MM.1S (cell line): ENCODE measurements around the gene ADGRV1.

Experiments used
- DNase-seq: peaks from one replicate; pipeline ENCODE4 v3.0.0-alpha.2; 2015
- H2AFZ ChIP-seq: fragments of 300-600 bp; sonication (generic); 2 replicates; pipeline ENCODE4 v1.6.0; 2016; ENCODE audit warnings: antibody characterized with exemption, low read length
- H3F3A ChIP-seq: fragments of 300-600 bp; sonication (generic); 2 replicates; pipeline ENCODE4 v1.6.1; 2016; ENCODE audit warnings: mild to moderate bottlenecking, antibody characterized with exemption, low read length, moderate library complexity, mixed read lengths; ENCODE audit not compliant: insufficient read depth
- H3K27ac ChIP-seq: fragments of 300-600 bp; sonication (generic); 2 replicates; pipeline ENCODE4 v1.5.1; 2016; ENCODE audit warnings: mild to moderate bottlenecking, low read length
- H3K27me3 ChIP-seq: fragments of 300-600 bp; sonication (generic); replicated peaks from 2 replicates; pipeline ENCODE4 v1.6.0; 2016; ENCODE audit warnings: low read length; ENCODE audit not compliant: insufficient read depth
- H3K36me3 ChIP-seq: fragments of 300-600 bp; sonication (generic); replicated peaks from 2 replicates; pipeline ENCODE4 v1.6.1; 2016; ENCODE audit warnings: mild to moderate bottlenecking, low read length, mixed read lengths; ENCODE audit not compliant: insufficient read depth
- H3K4me1 ChIP-seq: fragments of 300-600 bp; sonication (generic); 2 replicates; pipeline ENCODE4 v1.6.1; 2016; ENCODE audit warnings: low read length, mixed read lengths
- H3K4me2 ChIP-seq: fragments of 300-600 bp; sonication (generic); 2 replicates; pipeline ENCODE4 v1.6.0; 2016; ENCODE audit warnings: low read depth, low read length
- H3K4me3 ChIP-seq: fragments of 300-600 bp; sonication (generic); 2 replicates; pipeline ENCODE4 v1.5.1; 2016; ENCODE audit warnings: low read length, mixed read lengths
- H3K79me2 ChIP-seq: fragments of 300-600 bp; sonication (generic); 2 replicates; pipeline ENCODE4 v1.6.1; 2016; ENCODE audit warnings: mixed run types, low read length, mixed read lengths
- H3K9ac ChIP-seq: fragments of 300-600 bp; sonication (generic); 2 replicates; pipeline ENCODE4 v1.6.1; 2016; ENCODE audit warnings: low read length, mixed read lengths
- H3K9me2 ChIP-seq: fragments of 300-600 bp; sonication (generic); replicated peaks from 2 replicates; pipeline ENCODE4 v1.6.1; 2016; ENCODE audit warnings: mild to moderate bottlenecking, low read length, mixed read lengths; ENCODE audit not compliant: insufficient read depth
- H3K9me3 ChIP-seq: fragments of 300-600 bp; sonication (generic); replicated peaks from 2 replicates; pipeline ENCODE4 v1.6.1; 2016; ENCODE audit warnings: mild to moderate bottlenecking, low read length, mixed read lengths; ENCODE audit not compliant: insufficient read depth
- H4K20me1 ChIP-seq: fragments of 300-600 bp; sonication (generic); 2 replicates; pipeline ENCODE4 v1.6.1; 2016; ENCODE audit warnings: mild to moderate bottlenecking, low read length, moderate library complexity, mixed read lengths; ENCODE audit not compliant: insufficient read depth
- EZH2 ChIP-seq: fragments of 300-600 bp; sonication (generic); optimal IDR thresholded peaks from 2 replicates; pipeline ENCODE3; 2017; ENCODE audit warnings: low read depth, mild to moderate bottlenecking, antibody characterized with exemption, low read length, mixed read lengths
- EZH2phosphoT487 ChIP-seq: fragments of 300-600 bp; sonication (generic); IDR thresholded peaks from 2 replicates; pipeline ENCODE4 v1.6.1; 2018; ENCODE audit warnings: antibody characterized with exemption, low read length
- TF ChIP-seq, protein P1 (sequence below): fragments of 300-600 bp; sonication (generic); IDR thresholded peaks from 2 replicates; pipeline ENCODE4 v1.5.1; 2016; ENCODE audit warnings: antibody characterized with exemption, low read length, mixed read lengths

Gene ADGRV1

DNA sequence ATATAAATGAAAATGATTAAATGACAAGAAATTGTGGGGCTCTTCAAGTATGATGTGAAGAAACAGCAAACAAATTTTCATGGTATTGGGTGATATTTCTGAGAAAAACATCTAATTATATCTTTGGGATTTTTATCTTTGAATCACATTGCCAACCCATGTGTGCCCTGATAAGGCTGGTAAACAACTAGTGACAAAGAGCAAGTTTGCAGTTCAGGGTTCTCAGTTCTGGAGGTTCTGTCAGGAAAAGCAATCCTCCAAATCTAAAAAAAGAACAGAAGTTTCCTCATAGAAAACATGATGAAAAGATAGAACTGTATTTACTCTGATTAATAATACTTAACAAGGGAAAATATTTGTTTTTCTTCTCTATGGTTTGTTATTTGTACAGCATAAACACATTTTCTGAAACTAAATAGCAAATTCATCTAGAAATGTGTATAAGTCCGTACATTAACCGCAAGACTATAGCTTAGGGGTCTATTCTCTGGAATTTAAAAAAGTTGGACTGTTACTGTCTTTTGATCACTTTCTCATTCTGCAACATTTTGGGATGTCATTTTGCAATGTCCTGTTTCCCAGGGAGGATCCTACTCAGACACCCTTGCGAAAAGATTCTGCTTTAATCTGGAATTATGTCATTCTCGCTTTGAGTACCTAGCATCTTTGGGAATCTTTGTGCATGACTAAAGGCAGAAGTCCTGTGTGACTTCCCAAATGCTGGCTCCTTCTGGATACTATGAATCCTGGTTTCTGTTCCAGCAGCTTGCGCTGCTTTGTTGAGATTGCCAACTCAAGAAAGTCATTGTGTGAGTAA, 308.5 kb downstream of the ADGRV1 start:
- no peaks in the 10 kb centered on the region for H3K9me3 ChIP-seq
- DNase-seq = no peak
- TF ChIP-seq, protein P1, sequence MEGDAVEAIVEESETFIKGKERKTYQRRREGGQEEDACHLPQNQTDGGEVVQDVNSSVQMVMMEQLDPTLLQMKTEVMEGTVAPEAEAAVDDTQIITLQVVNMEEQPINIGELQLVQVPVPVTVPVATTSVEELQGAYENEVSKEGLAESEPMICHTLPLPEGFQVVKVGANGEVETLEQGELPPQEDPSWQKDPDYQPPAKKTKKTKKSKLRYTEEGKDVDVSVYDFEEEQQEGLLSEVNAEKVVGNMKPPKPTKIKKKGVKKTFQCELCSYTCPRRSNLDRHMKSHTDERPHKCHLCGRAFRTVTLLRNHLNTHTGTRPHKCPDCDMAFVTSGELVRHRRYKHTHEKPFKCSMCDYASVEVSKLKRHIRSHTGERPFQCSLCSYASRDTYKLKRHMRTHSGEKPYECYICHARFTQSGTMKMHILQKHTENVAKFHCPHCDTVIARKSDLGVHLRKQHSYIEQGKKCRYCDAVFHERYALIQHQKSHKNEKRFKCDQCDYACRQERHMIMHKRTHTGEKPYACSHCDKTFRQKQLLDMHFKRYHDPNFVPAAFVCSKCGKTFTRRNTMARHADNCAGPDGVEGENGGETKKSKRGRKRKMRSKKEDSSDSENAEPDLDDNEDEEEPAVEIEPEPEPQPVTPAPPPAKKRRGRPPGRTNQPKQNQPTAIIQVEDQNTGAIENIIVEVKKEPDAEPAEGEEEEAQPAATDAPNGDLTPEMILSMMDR = no peak
- no peak for TF ChIP-seq EZH2
- TF ChIP-seq EZH2phosphoT487 = no peak
- no peak overlapping the region for H2AFZ ChIP-seq
- H3K9ac ChIP-seq = no peak overlapping the region
- H3K27ac ChIP-seq = no peak overlapping the region
- no peaks in the 10 kb centered on the region for H3K36me3 ChIP-seq
- no peaks in the 10 kb centered on the region for H3F3A ChIP-seq
- no peaks in the 10 kb centered on the region for H3K27me3 ChIP-seq
- no peaks in the 10 kb centered on the region for H3K9me2 ChIP-seq
- no peaks in the 10 kb centered on the region for H3K79me2 ChIP-seq
- H3K4me2 ChIP-seq = no peak overlapping the region
- no peaks in the 10 kb centered on the region for H4K20me1 ChIP-seq
- no peak overlapping the region for H3K4me3 ChIP-seq
- H3K4me1 ChIP-seq = no peaks in the 10 kb centered on the region

DNA sequence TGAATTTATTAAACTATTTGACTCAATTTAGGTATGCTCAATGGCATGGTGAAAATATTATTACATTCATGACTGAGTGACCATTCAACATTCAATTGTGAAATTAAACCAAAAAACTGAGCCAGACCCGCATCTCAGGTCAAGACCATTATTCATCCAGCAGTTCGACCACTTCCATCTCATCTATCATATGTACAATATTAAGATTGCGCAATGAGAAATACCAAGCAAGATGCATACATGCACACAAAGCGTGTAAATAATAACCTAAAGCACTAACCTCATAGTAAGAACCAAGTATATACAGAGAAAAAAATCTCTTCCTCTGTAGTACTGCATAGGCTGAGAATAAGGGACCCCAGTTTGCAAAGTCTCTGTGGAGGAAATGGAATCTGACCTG, 310.2 kb downstream of the ADGRV1 start:
- H3K4me3 ChIP-seq = no peak overlapping the region
- TF ChIP-seq, protein P1 = no peak
- TF ChIP-seq EZH2phosphoT487 = no peak
- TF ChIP-seq EZH2 = no peak
- no peak for DNase-seq
- no peaks in the 10 kb centered on the region for H3K36me3 ChIP-seq
- no peak overlapping the region for H2AFZ ChIP-seq
- H3K9me2 ChIP-seq = no peaks in the 10 kb centered on the region
- H3K9ac ChIP-seq = no peak overlapping the region
- H4K20me1 ChIP-seq = no peaks in the 10 kb centered on the region
- H3K79me2 ChIP-seq = no peaks in the 10 kb centered on the region
- no peak overlapping the region for H3K4me2 ChIP-seq
- H3K27me3 ChIP-seq = no peaks in the 10 kb centered on the region
- H3K27ac ChIP-seq = no peak overlapping the region
- H3K4me1 ChIP-seq = no peaks in the 10 kb centered on the region
- no peaks in the 10 kb centered on the region for H3F3A ChIP-seq
- H3K9me3 ChIP-seq = no peaks in the 10 kb centered on the region

DNA sequence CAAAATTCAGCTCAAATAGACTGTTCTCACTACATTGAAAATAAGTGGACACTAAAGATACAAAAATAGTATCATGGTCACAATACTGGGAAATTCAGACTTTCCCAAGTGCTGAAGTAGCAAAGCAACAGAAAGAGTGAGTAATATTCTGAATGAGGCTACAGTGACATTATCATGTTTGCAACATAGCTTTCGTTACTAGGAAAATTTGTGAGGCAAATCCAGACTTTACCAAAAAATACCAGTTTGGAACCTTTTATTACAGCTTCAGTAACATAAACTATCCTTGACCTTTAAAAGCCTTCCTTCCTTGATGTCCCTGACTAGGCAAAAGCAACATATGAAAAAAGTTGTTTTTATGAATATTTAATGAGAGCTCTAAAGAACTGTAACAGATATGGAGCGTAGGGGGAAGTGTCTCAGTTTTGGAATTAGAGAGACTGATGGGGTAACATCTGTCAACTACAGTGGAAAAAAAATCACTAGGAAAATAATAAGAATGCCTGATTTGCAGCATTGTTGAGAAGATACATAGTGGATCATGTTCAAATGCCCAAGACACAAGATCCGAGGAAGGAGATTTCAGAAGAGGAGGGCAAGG, 312.9 kb downstream of the ADGRV1 start:
- DNase-seq = no peak
- Histone ChIP-seq H3K9me3 (no peaks in the 10 kb centered on the region), H3K9me2 (no peaks in the 10 kb centered on the region), H3K36me3 (no peaks in the 10 kb centered on the region), H3K4me2 (no peak overlapping the region), H3K27me3 (no peaks in the 10 kb centered on the region), H4K20me1 (no peaks in the 10 kb centered on the region), H3K4me3 (no peak overlapping the region), H3F3A (no peaks in the 10 kb centered on the region), H3K9ac (no peak overlapping the region), H3K4me1 (no peaks in the 10 kb centered on the region), H2AFZ (no peak overlapping the region), H3K27ac (no peak overlapping the region), H3K79me2 (no peaks in the 10 kb centered on the region)
- no peak for TF ChIP-seq EZH2phosphoT487

DNA sequence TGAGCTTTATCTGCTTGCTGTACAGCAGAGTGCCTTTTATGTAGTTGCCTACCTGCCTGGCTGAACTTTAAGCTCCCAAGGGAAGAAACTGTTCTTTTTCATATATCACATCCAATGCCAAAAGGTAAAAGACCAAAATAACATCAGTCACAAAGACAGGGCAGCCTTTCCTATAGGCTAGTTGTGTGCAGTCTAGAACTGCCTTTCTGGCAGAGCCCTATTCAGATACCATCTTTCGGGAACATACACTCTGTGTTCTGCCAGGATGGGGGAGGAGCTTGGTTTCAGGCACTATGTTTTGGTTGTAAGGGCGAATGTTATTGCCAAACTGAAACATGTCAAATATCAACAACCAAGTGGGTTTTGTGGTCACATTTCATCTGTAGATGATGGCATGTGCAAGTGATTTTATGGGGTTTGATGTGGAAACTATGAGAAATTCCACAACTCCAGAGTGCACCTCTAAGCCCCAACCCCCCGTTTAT, 314.5 kb downstream of the ADGRV1 start:
- H3K27ac ChIP-seq = no peak overlapping the region
- H3K4me2 ChIP-seq = no peak overlapping the region
- no peaks in the 10 kb centered on the region for H3K9me3 ChIP-seq
- no peaks in the 10 kb centered on the region for H3F3A ChIP-seq
- H3K79me2 ChIP-seq = no peaks in the 10 kb centered on the region
- H4K20me1 ChIP-seq = no peaks in the 10 kb centered on the region
- no peaks in the 10 kb centered on the region for H3K4me1 ChIP-seq
- TF ChIP-seq EZH2 (no peak), EZH2phosphoT487 (no peak)
- TF ChIP-seq, protein P1 = no peak
- H3K36me3 ChIP-seq = no peaks in the 10 kb centered on the region
- H3K9ac ChIP-seq = no peak overlapping the region
- H3K9me2 ChIP-seq = no peaks in the 10 kb centered on the region
- no peak for DNase-seq
- H3K4me3 ChIP-seq = no peak overlapping the region
- no peaks in the 10 kb centered on the region for H3K27me3 ChIP-seq
- H2AFZ ChIP-seq = no peak overlapping the region
